Right lobe of liver (tissue), 6 donors: ENCODE measurements around the gene APRT. TPM values are rescaled to one million over a fixed set of nuclear protein-coding genes. Genes with fewer than 3 reads are reported as not detected.

Experiments used
- ATAC-seq, 4 donors: fragments of 200-7000 bp; cut with Tn5 transposase; one replicate each; pipeline ENCODE4 v1.9.1; 2020; ENCODE audit warnings: mild to moderate bottlenecking in 4 of 4, moderate library complexity in 4 of 4
- DNase-seq, 3 donors: peaks; one replicate each; pipeline ENCODE4 v3.0.0-alpha.2; 2020
- H3K27ac ChIP-seq, 3 donors: fragments of 200-600 bp; one replicate each; pipeline ENCODE4 v1.8.0; 2022
- H3K27me3 ChIP-seq, 2 donors: fragments of 200-600 bp; one replicate each; pipeline ENCODE4 v1.8.0; 2022
- H3K36me3 ChIP-seq, 4 donors: fragments of 200-600 bp; sonication (generic) in 1 of 4; one replicate each; pipeline versions ENCODE4 v1.5.1 to v1.8.0; 2017 to 2022; ENCODE audit warnings: control low read depth in 1 of 4
- H3K4me1 ChIP-seq, 4 donors: fragments of 200-600 bp; sonication (generic) in 1 of 4; one replicate each; pipeline versions ENCODE4 v1.5.1 to v1.8.0; 2017 to 2022; ENCODE audit warnings: control low read depth in 1 of 4
- H3K4me3 ChIP-seq, 3 donors: fragments of 200-600 bp; one replicate each; pipeline ENCODE4 v1.8.0; 2022
- H3K9me3 ChIP-seq, 4 donors: fragments of 200-600 bp; sonication (generic) in 1 of 4; one replicate each; pipeline versions ENCODE4 v1.5.1 to v1.8.0; 2017 to 2022; ENCODE audit warnings: control low read depth in 1 of 4
- POLR2A ChIP-seq: fragments of 450-650 bp; IDR thresholded peaks from one replicate; pipeline ENCODE4 v1.6.1; 2017; ENCODE audit warnings: antibody characterized with exemption, mild to moderate bottlenecking
- WGBS: methylation state at CpG from one replicate; pipeline ENCODE4 v1.1.6; 2018; ENCODE audit warnings: low coverage, low lambda C conversion rate; ENCODE audit not compliant: insufficient coverage; ENCODE audit errors: missing lambda C conversion rate; 5-methylcytosine and 5-hydroxymethylcytosine counted together
- intact Hi-C, 2 donors: fragments of 100-400 bp; cut with DNase I; formaldehyde crosslinking; loops; one replicate each; pipeline versions ENCODE4 v1.11.2 to v1.14.1; 2022
- total RNA-seq, 6 experiments: library from RNA; depleted of rRNA in 2 of 6; stranded (reverse); fragments of >200 nt in 2 of 6; fragmentation: NEBNext Ultra II Directional in 3 of 6; extraction: Animal tissue kit (Norgen Biotek cat#: 25700) in 3 of 6; gene quantifications; one replicate each; pipeline versions ENCODE4 v1.1.0 to v1.2.4, GENCODE V29; 2016 to 2023
- TF ChIP-seq, protein P1 (sequence below), 4 donors: fragments of 200-600 bp in 3 of 4; fragments of 450-650 bp in 1 of 4; IDR thresholded peaks; one replicate each; pipeline versions ENCODE4 v1.5.1 to v1.8.0; 2016 to 2022; ENCODE audit warnings: antibody characterized with exemption in 4 of 4, mild to moderate bottlenecking in 2 of 4
- donor health status: DM: no; HTN: yes; CAD: no.
- donor health status: DM: no; HTN: no; CAD: no.
- donor health status: DM: no; HTN: no; CAD: no.
- donor health status: DM: no; HTN: yes; CAD: no.
- donor health status: DM: no; HTN: yes; CAD: no.

APRT gene
- total RNA-seq, 6 experiments from 2014 or later, result 61.4 to 120 (median 74.1) TPM

DNA sequence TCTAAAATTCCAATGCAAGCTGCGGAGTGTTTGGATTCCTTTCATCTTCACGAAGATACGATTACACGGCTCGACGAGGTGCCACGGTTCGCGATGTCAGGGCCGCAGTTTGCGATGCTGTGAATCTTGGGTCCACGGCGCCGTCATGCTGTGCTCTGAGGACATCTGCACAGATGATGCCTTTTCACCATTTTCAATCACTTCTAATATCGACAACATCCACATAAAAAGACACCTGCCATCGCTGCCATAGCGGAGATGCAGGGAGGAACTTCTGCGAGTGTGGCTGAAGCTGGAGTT is 6.8 kb upstream of the APRT start:
- no peaks in the 10 kb centered on the region for H3K27me3 ChIP-seq
- H3K4me1 ChIP-seq, result no peaks in the 10 kb centered on the region
- no peaks in the 10 kb centered on the region for H3K9me3 ChIP-seq
- TF ChIP-seq POLR2A, result no peak
- TF ChIP-seq, protein P1, sequence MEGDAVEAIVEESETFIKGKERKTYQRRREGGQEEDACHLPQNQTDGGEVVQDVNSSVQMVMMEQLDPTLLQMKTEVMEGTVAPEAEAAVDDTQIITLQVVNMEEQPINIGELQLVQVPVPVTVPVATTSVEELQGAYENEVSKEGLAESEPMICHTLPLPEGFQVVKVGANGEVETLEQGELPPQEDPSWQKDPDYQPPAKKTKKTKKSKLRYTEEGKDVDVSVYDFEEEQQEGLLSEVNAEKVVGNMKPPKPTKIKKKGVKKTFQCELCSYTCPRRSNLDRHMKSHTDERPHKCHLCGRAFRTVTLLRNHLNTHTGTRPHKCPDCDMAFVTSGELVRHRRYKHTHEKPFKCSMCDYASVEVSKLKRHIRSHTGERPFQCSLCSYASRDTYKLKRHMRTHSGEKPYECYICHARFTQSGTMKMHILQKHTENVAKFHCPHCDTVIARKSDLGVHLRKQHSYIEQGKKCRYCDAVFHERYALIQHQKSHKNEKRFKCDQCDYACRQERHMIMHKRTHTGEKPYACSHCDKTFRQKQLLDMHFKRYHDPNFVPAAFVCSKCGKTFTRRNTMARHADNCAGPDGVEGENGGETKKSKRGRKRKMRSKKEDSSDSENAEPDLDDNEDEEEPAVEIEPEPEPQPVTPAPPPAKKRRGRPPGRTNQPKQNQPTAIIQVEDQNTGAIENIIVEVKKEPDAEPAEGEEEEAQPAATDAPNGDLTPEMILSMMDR (IDR thresholded peaks at IDR 0.05), result no peak
- no peak for ATAC-seq
- DNase-seq, result no peak
- WGBS, result 90% methylated on average over 13 of the region's 18 CpGs
- H3K27ac ChIP-seq, result no peak overlapping the region
- H3K36me3 ChIP-seq, result peaks cover 0 to 2% (median 0%) of the 10 kb centered on the region in 4 donors
- no peak overlapping the region for H3K4me3 ChIP-seq
- intact Hi-C loops, result loop anchor here in 1 of 2 donors (10.0 kb wide), 2 partner anchors 46 to 346 kb away; partner anchors contain the start of gene PABPN1L

DNA sequence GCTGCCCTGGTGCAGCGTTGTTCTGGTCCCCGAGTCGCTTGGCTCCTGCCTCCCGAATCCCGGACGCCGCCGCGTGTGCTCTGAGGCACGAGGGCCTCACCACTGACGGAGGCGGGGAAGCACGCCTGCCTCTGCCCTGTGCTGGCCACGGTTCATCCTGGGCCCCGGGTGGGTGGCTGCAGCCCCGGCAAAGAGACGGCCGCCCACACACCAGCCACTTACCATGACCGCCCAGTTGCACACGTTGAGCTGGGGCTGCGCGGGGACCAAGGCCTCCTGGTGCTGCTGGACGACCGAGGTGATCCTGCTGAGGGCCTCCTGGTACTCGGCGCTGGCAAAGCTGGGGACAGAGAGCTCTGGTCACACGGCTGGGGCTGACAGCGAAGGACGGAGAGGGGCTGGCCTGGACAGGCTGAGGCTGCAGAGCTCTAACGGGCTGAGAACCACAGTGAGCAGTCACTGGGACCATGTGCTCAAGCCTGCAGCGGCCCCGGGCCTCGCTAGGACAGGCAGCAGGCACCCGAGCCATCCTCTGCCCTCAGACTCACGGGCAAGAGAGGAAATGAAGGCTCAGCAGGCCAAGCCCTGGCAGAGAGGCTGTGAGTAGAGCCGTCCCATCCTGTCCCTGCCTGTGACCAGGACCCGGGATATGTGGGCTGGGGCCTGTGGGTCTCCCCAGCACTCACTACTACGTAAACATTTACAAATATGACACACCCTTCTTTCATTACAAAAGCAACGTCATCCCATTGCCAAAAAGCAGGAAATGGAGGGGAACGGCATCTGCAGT is 6.3 kb upstream of the APRT start:
- no peak for ATAC-seq
- intact Hi-C loops, result loop anchor here in 1 of 2 donors (10.0 kb wide), 2 partner anchors 47 to 347 kb away; partner anchors contain the start of gene PABPN1L

DNA sequence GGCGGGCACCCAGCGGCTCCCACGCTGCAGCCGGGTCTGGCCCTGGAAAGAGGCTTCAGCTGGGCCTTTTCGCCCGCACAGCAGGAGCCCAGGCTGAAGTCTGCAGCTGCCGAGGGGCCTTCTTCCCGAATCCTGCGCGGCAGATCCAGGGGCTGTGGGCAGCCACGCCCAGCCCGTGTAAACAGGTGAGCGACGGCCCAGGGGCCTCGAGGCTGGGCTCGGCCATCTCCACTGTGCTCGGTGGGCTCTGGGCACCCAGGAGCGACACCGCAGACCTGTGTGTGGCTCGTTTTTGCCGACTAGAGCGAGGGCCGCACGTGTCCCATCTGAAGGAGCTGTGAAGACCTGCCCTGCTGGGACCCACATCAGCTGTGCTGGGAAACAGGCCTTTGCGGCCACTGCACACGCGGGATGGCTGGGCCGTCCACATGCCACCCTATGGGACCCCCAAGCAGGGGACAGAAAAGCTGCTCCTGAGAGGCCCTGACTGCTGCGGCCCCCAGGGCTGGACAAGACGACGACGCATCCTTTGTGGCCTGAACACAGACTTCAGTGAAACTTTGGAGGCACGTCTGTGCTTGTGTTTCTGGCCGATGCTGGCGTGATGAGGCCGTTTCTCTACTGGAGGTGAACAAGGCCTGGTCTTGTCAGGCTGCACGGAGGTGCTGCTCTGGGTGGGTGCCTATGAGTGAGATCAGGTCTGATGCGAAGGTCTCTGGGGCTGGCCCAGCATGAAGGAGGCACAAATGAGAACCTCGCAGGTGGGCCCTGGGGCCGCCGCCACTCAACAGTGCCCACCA is 5.2 kb upstream of the APRT start:
- no peak overlapping the region for H3K4me3 ChIP-seq
- no peak for TF ChIP-seq POLR2A
- TF ChIP-seq, protein P1 (IDR thresholded peaks at IDR 0.05), result no peak
- ATAC-seq, result no peak
- H3K4me1 ChIP-seq, result peaks cover 0 to 5% (median 0%) of the 10 kb centered on the region in 4 donors
- no peak for DNase-seq
- H3K36me3 ChIP-seq, result no peaks in the 10 kb centered on the region
- no peak overlapping the region for H3K27ac ChIP-seq
- WGBS, result 95% methylated on average over 4 of the region's 41 CpGs
- no peaks in the 10 kb centered on the region for H3K27me3 ChIP-seq
- no peaks in the 10 kb centered on the region for H3K9me3 ChIP-seq
- intact Hi-C loops, result loop anchor here in 1 of 2 donors (10.0 kb wide), 2 partner anchors 48 to 348 kb away; partner anchors contain the start of gene PABPN1L

More for the DNA sequence above, 6.3 kb upstream of the APRT start:
- TF ChIP-seq, protein P1 (IDR thresholded peaks at IDR 0.05), result no peak
- TF ChIP-seq POLR2A, result no peak
- Histone ChIP-seq H3K4me1 (no peaks in the 10 kb centered on the region), H3K36me3 (peaks cover 0 to 2% (median 0%) of the 10 kb centered on the region in 4 donors), H3K27me3 (no peaks in the 10 kb centered on the region), H3K27ac (no peak overlapping the region), H3K9me3 (no peaks in the 10 kb centered on the region), H3K4me3 (no peak overlapping the region)
- DNase-seq, result no peak
- WGBS, result 52% methylated on average over 3 of the region's 40 CpGs

DNA sequence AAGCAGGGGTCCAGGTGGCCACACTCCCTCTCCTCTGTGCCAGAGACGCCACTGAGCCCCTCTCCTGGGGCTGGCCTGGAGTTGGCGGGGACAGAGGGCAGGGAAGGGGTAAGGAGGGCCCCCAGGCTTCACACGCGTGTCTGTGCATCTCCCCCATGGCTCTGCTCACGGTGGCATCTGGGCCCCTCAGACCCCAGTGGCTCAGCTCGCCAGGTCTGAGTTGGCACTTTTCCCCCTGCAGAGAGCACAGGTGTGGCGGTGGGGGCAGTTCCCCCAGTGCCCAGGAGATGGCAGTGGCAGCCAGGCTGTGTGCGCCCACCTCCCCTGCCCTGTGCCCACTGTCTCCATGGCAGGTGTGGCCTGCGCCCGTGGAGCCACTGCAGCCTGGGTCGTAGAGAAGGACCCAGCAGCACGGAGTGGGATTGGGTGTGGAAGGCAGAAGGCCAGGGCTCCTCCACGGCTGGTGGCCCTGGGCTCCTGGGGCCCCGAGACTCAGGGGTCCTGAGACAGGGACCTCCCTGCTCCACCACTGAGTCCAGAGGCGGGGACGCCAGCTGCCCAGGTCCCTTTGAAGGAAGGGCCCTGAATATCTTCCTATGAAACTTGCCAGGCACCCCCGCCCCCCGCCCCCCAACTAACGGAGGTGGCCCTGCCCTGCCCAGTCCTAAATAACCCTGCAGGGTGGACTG is 4.3 kb upstream of the APRT start:
- DNase-seq (no peak), ATAC-seq (peak in 2 of 4 donors; percentile 10 to 28)
- Histone ChIP-seq H3K4me1 (peaks cover 0 to 9% (median under 1%) of the 10 kb centered on the region in 4 donors), H3K27ac (no peak overlapping the region), H3K27me3 (no peaks in the 10 kb centered on the region), H3K9me3 (no peaks in the 10 kb centered on the region), H3K4me3 (no peak overlapping the region), H3K36me3 (no peaks in the 10 kb centered on the region)
- WGBS, result no CpG with 5 or more reads among the region's 19 CpGs
- TF ChIP-seq, protein P1 (IDR thresholded peaks at IDR 0.05), result peak; percentile 67 to 78 (median 72)
- no peak for TF ChIP-seq POLR2A
- intact Hi-C loops, result loop anchor here in 1 of 2 donors (10.0 kb wide), 2 partner anchors 49 to 349 kb away; partner anchors contain the start of gene PABPN1L
